SU-DHL-6 (cell line): Measurements from ENCODE around the gene SIL1.
"Not testable (repeated sequence)": the region's sequence is repeated elsewhere in the genome, so short reads cannot be mapped to it uniquely, and the experiment has no call there.

Experiments used
- H2AFZ ChIP-seq: fragments of 200-600 bp; sonication (generic); 2 replicates; pipeline ENCODE4 v1.6.1; 2014; ENCODE audit warnings: low read depth, mild to moderate bottlenecking, moderate library complexity, mixed read lengths, antibody characterized with exemption, low read length; ENCODE audit not compliant: severe bottlenecking
- H3F3A ChIP-seq: fragments of 200-600 bp; shearing (Covaris generic); 2 replicates; pipeline ENCODE4 v1.6.0; 2016; ENCODE audit warnings: antibody characterized with exemption, mild to moderate bottlenecking; ENCODE audit not compliant: insufficient read depth
- H3K27ac ChIP-seq: fragments of 200-600 bp; sonication (generic); 2 replicates; pipeline ENCODE4 v1.5.1; 2016; ENCODE audit warnings: low read depth, mild to moderate bottlenecking, low read length, moderate library complexity, mixed read lengths
- H3K27me3 ChIP-seq: fragments of 200-600 bp; sonication (generic), shearing (Covaris generic); 2 replicates; pipeline ENCODE4 v1.6.0; 2014; ENCODE audit warnings: mild to moderate bottlenecking, low read length
- H3K36me3 ChIP-seq: fragments of 200-600 bp; sonication (generic); 2 replicates; pipeline ENCODE4 v1.6.1; 2014; ENCODE audit warnings: mild to moderate bottlenecking, low read length, mixed read lengths
- H3K4me2 ChIP-seq: fragments of 300-600, 200-600 bp; shearing (Covaris generic), sonication (generic); 2 replicates; pipeline ENCODE4 v1.6.0; 2014; ENCODE audit warnings: low read length, low read depth, mild to moderate bottlenecking; ENCODE audit not compliant: poor library complexity, severe bottlenecking
- H3K4me3 ChIP-seq: fragments of 200-600 bp; sonication (generic); 2 replicates; pipeline ENCODE4 v1.5.1; 2014; ENCODE audit warnings: antibody characterized with exemption, low read length, mild to moderate bottlenecking, mixed read lengths; ENCODE audit not compliant: insufficient read depth, poor library complexity, severe bottlenecking
- H3K79me2 ChIP-seq: fragments of 200-600 bp; sonication (generic); 2 replicates; pipeline ENCODE4 v1.6.1; 2014; ENCODE audit warnings: mild to moderate bottlenecking, low read length, moderate library complexity; ENCODE audit not compliant: insufficient read depth
- H3K9ac ChIP-seq: fragments of 200-600 bp; sonication (generic); 2 replicates; pipeline ENCODE4 v1.7.0; 2014; ENCODE audit warnings: mild to moderate bottlenecking, low read length
- H3K9me2 ChIP-seq: fragments of 200-600 bp; sonication (generic); replicated peaks from 2 replicates; pipeline ENCODE4 v1.6.1; 2014; ENCODE audit warnings: low read length; ENCODE audit not compliant: insufficient read depth
- H3K9me3 ChIP-seq: fragments of 200-600 bp; sonication (generic); 2 replicates; pipeline ENCODE4 v1.6.1; 2014; ENCODE audit warnings: low read length, mixed read lengths; ENCODE audit not compliant: insufficient read depth
- H4K20me1 ChIP-seq: fragments of 200-600 bp; sonication (generic); 2 replicates; pipeline ENCODE4 v1.6.1; 2014; ENCODE audit warnings: low read depth, mild to moderate bottlenecking, antibody characterized with exemption, low read length, moderate library complexity, mixed read lengths
- EZH2phosphoT487 ChIP-seq: fragments of 200-600 bp; sonication (generic), shearing (Covaris generic); conservative IDR thresholded peaks from 2 replicates; pipeline ENCODE4 v1.6.1; 2018; ENCODE audit warnings: mild to moderate bottlenecking, antibody characterized with exemption, low read length, moderate library complexity, mixed read lengths
- TF ChIP-seq, protein P1 (sequence below): fragments of 200-600 bp; sonication (generic); IDR thresholded peaks from one replicate; pipeline ENCODE4 v1.5.1; 2017; ENCODE audit warnings: antibody characterized with exemption, mild to moderate bottlenecking, low read length, moderate library complexity; ENCODE audit not compliant: insufficient read depth, poor library complexity, severe bottlenecking

The SIL1 gene

DNA sequence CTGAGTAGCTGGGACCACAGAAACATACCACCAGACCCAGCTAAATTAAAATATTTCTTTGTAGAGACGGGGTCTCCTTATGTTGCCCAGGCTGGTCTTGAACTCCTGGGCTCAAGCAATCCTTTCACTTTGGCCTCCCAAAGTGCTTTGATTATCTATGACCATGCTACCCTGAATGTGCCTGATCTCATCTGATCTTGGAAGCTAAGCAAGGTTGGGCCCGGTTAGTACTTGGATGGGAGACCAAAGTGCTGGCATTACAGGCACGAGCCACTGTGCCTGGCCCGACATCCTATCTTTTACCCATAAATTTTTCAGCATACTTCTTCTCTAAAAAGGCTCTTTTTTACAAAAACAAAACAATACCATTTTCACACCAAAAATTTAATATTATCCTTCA lies 186.0 kb downstream of the SIL1 start:
- Histone ChIP-seq H4K20me1 (no peaks in the 10 kb centered on the region), H3K79me2 (no peaks in the 10 kb centered on the region), H3K4me2 (no peak overlapping the region), H3F3A (no peaks in the 10 kb centered on the region), H3K27ac (no peak overlapping the region), H3K27me3 (no peaks in the 10 kb centered on the region), H2AFZ (no peak overlapping the region), H3K4me3 (no peak overlapping the region), H3K36me3 (no peaks in the 10 kb centered on the region), H3K9me3 (no peaks in the 10 kb centered on the region), H3K9me2 (no peaks in the 10 kb centered on the region), H3K9ac (no peak overlapping the region)
- TF ChIP-seq, protein P1, sequence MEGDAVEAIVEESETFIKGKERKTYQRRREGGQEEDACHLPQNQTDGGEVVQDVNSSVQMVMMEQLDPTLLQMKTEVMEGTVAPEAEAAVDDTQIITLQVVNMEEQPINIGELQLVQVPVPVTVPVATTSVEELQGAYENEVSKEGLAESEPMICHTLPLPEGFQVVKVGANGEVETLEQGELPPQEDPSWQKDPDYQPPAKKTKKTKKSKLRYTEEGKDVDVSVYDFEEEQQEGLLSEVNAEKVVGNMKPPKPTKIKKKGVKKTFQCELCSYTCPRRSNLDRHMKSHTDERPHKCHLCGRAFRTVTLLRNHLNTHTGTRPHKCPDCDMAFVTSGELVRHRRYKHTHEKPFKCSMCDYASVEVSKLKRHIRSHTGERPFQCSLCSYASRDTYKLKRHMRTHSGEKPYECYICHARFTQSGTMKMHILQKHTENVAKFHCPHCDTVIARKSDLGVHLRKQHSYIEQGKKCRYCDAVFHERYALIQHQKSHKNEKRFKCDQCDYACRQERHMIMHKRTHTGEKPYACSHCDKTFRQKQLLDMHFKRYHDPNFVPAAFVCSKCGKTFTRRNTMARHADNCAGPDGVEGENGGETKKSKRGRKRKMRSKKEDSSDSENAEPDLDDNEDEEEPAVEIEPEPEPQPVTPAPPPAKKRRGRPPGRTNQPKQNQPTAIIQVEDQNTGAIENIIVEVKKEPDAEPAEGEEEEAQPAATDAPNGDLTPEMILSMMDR: no peak
- no peak for TF ChIP-seq EZH2phosphoT487

DNA sequence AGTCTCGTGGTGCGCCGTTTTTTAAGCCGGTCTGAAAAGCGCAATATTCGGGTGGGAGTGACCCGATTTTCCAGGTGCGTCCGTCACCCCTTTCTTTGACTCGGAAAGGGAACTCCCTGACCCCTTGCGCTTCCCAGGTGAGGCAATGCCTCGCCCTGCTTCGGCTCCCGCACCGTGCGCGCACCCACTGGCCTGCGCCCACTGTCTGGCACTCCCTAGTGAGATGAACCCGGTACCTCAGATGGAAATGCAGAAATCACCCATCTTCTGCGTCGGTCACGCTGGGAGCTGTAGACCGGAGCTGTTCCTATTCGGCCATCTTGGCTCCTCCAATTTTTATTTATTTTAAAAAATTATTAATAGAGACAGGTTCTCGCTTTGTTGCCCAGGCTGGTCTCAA lies 187.0 kb downstream of the SIL1 start:
- not testable (repeated sequence) for H3K4me3 ChIP-seq, H4K20me1 ChIP-seq, H3K36me3 ChIP-seq, H3K27ac ChIP-seq, H3K9me3 ChIP-seq, H3K9ac ChIP-seq, H3F3A ChIP-seq, H3K79me2 ChIP-seq, H2AFZ ChIP-seq, H3K4me2 ChIP-seq, H3K9me2 ChIP-seq, H3K27me3 ChIP-seq

DNA sequence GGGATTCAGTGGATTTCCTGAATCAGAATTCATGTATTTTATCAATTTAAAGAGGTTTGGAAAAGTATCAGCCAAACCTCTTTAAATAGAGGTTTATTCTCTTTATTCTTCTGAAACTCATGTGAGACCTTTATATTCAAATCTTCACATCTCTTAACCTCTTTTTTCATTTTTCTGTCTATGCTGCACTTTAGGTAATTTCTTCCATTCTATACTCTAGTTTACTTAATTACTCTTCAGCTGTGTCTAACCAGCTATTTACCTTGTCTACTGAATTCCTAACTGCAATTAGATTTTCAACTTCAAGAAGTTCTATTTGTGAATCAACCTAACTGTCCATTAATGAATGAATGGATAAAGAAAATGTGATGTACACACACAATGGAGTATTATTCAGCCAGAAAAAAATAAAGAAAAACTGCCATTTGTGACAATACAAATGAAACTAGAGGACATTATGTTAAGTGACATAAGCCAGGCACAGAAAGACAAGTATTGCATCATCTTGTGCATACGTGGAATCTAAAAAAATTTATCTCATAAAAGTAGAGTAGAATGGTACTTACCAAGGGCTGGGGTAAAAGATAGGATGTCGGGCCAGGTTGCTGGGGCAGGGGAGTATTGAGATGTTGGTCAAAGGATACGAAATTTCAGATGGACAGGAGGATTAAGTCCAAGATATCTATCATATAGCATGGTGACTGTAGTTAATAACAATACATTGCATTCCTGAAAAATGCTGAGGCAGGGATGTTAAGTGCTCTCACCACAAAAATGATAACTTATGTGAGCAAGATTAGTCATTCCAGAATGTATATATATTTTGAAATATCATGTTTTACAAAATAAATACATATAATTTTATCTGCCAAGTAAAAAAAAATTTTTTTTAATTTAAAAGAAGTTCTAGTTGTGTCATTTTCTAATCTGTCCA lies 193.5 kb downstream of the SIL1 start:
- Histone ChIP-seq H4K20me1 (no peaks in the 10 kb centered on the region), H3K27ac (no peak overlapping the region), H3K9me2 (no peaks in the 10 kb centered on the region), H3K79me2 (no peaks in the 10 kb centered on the region), H3K36me3 (no peaks in the 10 kb centered on the region), H2AFZ (no peak overlapping the region), H3K4me3 (no peak overlapping the region), H3F3A (no peaks in the 10 kb centered on the region), H3K9me3 (no peaks in the 10 kb centered on the region), H3K9ac (no peak overlapping the region), H3K4me2 (no peak overlapping the region), H3K27me3 (no peaks in the 10 kb centered on the region)
- TF ChIP-seq EZH2phosphoT487: no peak
- TF ChIP-seq, protein P1: no peak

DNA sequence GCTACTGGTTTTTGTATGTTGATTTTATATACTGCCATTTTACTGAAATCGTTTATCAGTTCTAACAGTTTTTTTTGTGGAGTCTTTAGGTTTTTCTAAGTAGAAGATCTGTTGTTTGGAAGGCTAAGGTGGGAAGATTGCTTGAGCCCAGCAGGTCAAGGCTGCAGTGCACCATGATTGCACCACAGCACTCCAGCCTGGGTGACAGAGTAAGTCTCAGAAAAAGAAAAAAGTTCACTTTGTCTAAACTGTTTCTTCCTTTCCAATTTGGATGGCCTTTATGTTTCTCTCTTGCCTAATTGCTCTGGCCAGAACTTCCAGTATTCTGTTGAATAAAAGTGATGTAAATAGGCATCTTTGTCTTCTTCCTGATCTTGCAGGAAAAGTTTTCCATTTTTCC lies 198.5 kb downstream of the SIL1 start:
- H3K27me3 ChIP-seq: no peaks in the 10 kb centered on the region

More for the DNA sequence above, 198.5 kb downstream of the SIL1 start:
- Histone ChIP-seq H3K4me3 (no peak overlapping the region), H3K79me2 (no peaks in the 10 kb centered on the region), H3K9ac (no peak overlapping the region), H4K20me1 (no peaks in the 10 kb centered on the region), H2AFZ (no peak overlapping the region), H3K4me2 (no peak overlapping the region), H3K9me2 (no peaks in the 10 kb centered on the region), H3K27ac (no peak overlapping the region), H3F3A (no peaks in the 10 kb centered on the region), H3K36me3 (no peaks in the 10 kb centered on the region), H3K9me3 (no peaks in the 10 kb centered on the region)
- TF ChIP-seq, protein P1: no peak
- TF ChIP-seq EZH2phosphoT487: no peak
